B cell (primary cell): ENCODE measurements around the gene FKRP. TPM values are rescaled to one million over a fixed set of nuclear protein-coding genes. Genes with fewer than 3 reads are reported as not detected.

Experiments used
- ATAC-seq: fragments of 200-7000 bp; cut with Tn5 transposase; one replicate; pipeline ENCODE4 v1.10.0; 2021; ENCODE audit warnings: low read depth, mild to moderate bottlenecking, moderate number of reproducible peaks, moderate library complexity
- CTCF ChIA-PET: fragments of 350-600 bp; sonication (Branson Sonifier 250); formaldehyde crosslinking; loops from one replicate; lab custom pipeline; 2021; ENCODE audit warnings: antibody characterized with exemption, inconsistent platforms; lab: Charles Lee
- POLR2A ChIA-PET: fragments of 350-600 bp; sonication (Branson Sonifier 250); formaldehyde crosslinking; loops from one replicate; lab custom pipeline; 2021; ENCODE audit warnings: antibody characterized with exemption; lab: Charles Lee
- DNase-seq: peaks from one replicate; pipeline ENCODE4 v3.0.0; 2013
- H2AFZ ChIP-seq: 2 replicates; pipeline ENCODE4 v1.6.1; 2012; ENCODE audit warnings: mild to moderate bottlenecking, low read depth, low read length; ENCODE audit not compliant: insufficient read depth, poor library complexity, severe bottlenecking
- H3K27ac ChIP-seq, 2 donors: 1 replicate in 1 of 2; 2 replicates in 1 of 2; pipeline ENCODE4 v1.5.1; 2012 to 2013; ENCODE audit warnings: low read length in 2 of 2, mild to moderate bottlenecking in 2 of 2, moderate library complexity in 1 of 2
- H3K27me3 ChIP-seq, 4 experiments: fragments of 200-600 bp in 1 of 4; sonication (generic) in 1 of 4; replicated peaks in 1 of 4; 1 replicate in 2 of 4; 2 replicates in 2 of 4; pipeline versions ENCODE4 v1.6.1 to v1.7.0; 2013 to 2016; ENCODE audit warnings: low read length in 3 of 4, mild to moderate bottlenecking in 2 of 4, mixed read lengths in 1 of 4, moderate library complexity in 1 of 4; ENCODE audit not compliant: insufficient read depth in 4 of 4, control insufficient read depth in 3 of 4; ENCODE audit errors: control extremely low read depth in 1 of 4
- H3K36me3 ChIP-seq, 2 experiments: replicated peaks in 1 of 2; 1 replicate in 1 of 2; 2 replicates in 1 of 2; pipeline versions ENCODE4 v1.6.1 to v1.7.1; 2013; ENCODE audit warnings: low read length in 1 of 2; ENCODE audit not compliant: insufficient read depth in 2 of 2, control insufficient read depth in 1 of 2; ENCODE audit errors: control extremely low read depth in 1 of 2, extremely low read depth in 1 of 2
- H3K4me1 ChIP-seq, 2 donors: fragments of 200-600 bp in 1 of 2; sonication (generic) in 1 of 2; 1 replicate in 1 of 2; 2 replicates in 1 of 2; pipeline versions ENCODE4 v1.5.1 to v1.6.1; 2013 to 2017; ENCODE audit warnings: low read length in 2 of 2; ENCODE audit not compliant: control insufficient read depth in 2 of 2, insufficient read depth in 2 of 2
- H3K4me2 ChIP-seq: replicated peaks from 2 replicates; pipeline ENCODE3; 2012; ENCODE audit warnings: mild to moderate bottlenecking, low read depth, low read length; ENCODE audit not compliant: poor library complexity, severe bottlenecking
- H3K4me3 ChIP-seq, 5 experiments: fragments of 200-600 bp in 1 of 5; sonication (generic) in 1 of 5; 1 replicate in 3 of 5; 2 replicates in 2 of 5; pipeline versions ENCODE4 v1.5.1 to v1.7.0; 2011 to 2016; ENCODE audit warnings: low read length in 4 of 5, mild to moderate bottlenecking in 4 of 5, low read depth in 2 of 5, control low read depth in 1 of 5, moderate library complexity in 1 of 5; ENCODE audit not compliant: insufficient read depth in 1 of 5; ENCODE audit errors: control extremely low read depth in 1 of 5, extremely low read depth in 1 of 5
- H3K79me2 ChIP-seq: fragments of 200-600 bp; sonication (generic); one replicate; pipeline ENCODE4 v1.6.0; 2016; ENCODE audit warnings: low read length; ENCODE audit not compliant: control insufficient read depth, insufficient read depth
- H3K9ac ChIP-seq: fragments of 200-600 bp; sonication (generic); 2 replicates; pipeline ENCODE4 v1.6.1; 2017; ENCODE audit warnings: mild to moderate bottlenecking, low read length, moderate library complexity
- H3K9me3 ChIP-seq, 3 donors: one replicate each; pipeline versions ENCODE4 v1.6.1 to v1.7.1; 2013; ENCODE audit warnings: low read length in 2 of 3; ENCODE audit not compliant: control insufficient read depth in 2 of 3, insufficient read depth in 1 of 3; ENCODE audit errors: control extremely low read depth in 1 of 3
- H4K20me1 ChIP-seq: 2 replicates; pipeline ENCODE4 v1.6.0; 2012; ENCODE audit warnings: mild to moderate bottlenecking, low read length; ENCODE audit not compliant: insufficient read depth, control insufficient read depth, poor library complexity, severe bottlenecking
- H3K27ac Mint-ChIP-seq: one replicate; pipeline ENCODE4 v1.8.0; 2021; ENCODE audit warnings: mixed read lengths
- H3K27me3 Mint-ChIP-seq: one replicate; pipeline ENCODE4 v1.8.0; 2021; ENCODE audit warnings: mixed read lengths
- H3K4me1 Mint-ChIP-seq: one replicate; pipeline ENCODE4 v1.8.0; 2021; ENCODE audit warnings: mixed read lengths
- H3K4me3 Mint-ChIP-seq: one replicate; pipeline ENCODE4 v1.8.0; 2021; ENCODE audit warnings: mixed read lengths
- H3K9me3 Mint-ChIP-seq: one replicate; pipeline ENCODE4 v1.8.0; 2022; ENCODE audit warnings: mixed read lengths; ENCODE audit not compliant: insufficient read depth
- CTCF ChIP-seq: fragments of 200-600 bp; IDR thresholded peaks from one replicate; pipeline ENCODE4 v1.8.0; 2022; ENCODE audit warnings: antibody characterized with exemption, mild to moderate bottlenecking
- EZH2 ChIP-seq: IDR thresholded peaks from 2 replicates; pipeline ENCODE4 v1.6.1; 2012; ENCODE audit warnings: borderline replicate concordance, low read depth, mild to moderate bottlenecking, moderate library complexity, low read length; ENCODE audit not compliant: insufficient read depth, poor library complexity, severe bottlenecking
- WGBS: methylation state at CpG from one replicate; pipeline ENCODE4 v1.1.5; 2013; ENCODE audit warnings: missing lambda C conversion rate; ENCODE audit not compliant: insufficient coverage; 5-methylcytosine and 5-hydroxymethylcytosine counted together
- intact Hi-C: fragments of 100-400 bp; cut with micrococcal nuclease; formaldehyde crosslinking; loops from one replicate; pipeline ENCODE4 v1.10.0; 2022
- polyA plus RNA-seq: library from polyadenylated mRNA; depleted of rRNA; stranded (reverse); fragments of >200 nt; gene quantifications from 2 replicates; pipeline ENCODE4 v1.2.3, GENCODE V29; 2012
- total RNA-seq, 2 donors: library from RNA; stranded (reverse); fragments of 120-200 nt in 1 of 2; gene quantifications; 1 replicate in 1 of 2; 2 replicates in 1 of 2; pipeline versions ENCODE4 v1.2.3 to v1.2.4, GENCODE V29; 2013 to 2022

The FKRP gene
- total and polyA plus RNA-seq, 2 donors (not counting 1 experiment from before 2014, with no cell fraction given) = 30.2 to 38.8 TPM

- H3K4me3 Mint-ChIP-seq = peak overlapping the region; percentile 32
- no peak overlapping the region for H2AFZ ChIP-seq
- H3K79me2 ChIP-seq = peaks cover 57% of the 10 kb centered on the region
- H3K4me1 Mint-ChIP-seq = peaks cover 61% of the 10 kb centered on the region
- ATAC-seq (no peak), DNase-seq (no peak)
- no peaks in the 10 kb centered on the region for H3K27me3 Mint-ChIP-seq
- POLR2A ChIA-PET = no interaction called here
- no peak overlapping the region for H3K4me3 ChIP-seq
- H3K9ac ChIP-seq = no peak overlapping the region
- H3K27me3 ChIP-seq = no peaks in the 10 kb centered on the region
- CTCF ChIA-PET = interaction anchor here (0.6 to 14.9 kb wide), 2 partner anchors 18 to 835 kb away, joined by 3 to 353 read pairs; partner anchors contain the start of gene IRF2BP1
- peak overlapping the region; percentile 94 for H3K4me2 ChIP-seq
- H3K9me3 Mint-ChIP-seq = no peaks in the 10 kb centered on the region
- peaks cover 3% of the 10 kb centered on the region for H4K20me1 ChIP-seq
- 92% methylated on average over 16 of the region's 16 CpGs for WGBS
- H3K9me3 ChIP-seq = no peaks in the 10 kb centered on the region
- H3K36me3 ChIP-seq = peaks cover 0 to 58% of the 10 kb centered on the region in 2 experiments
- H3K27ac ChIP-seq = peak overlapping the region; percentile 12 to 61
- H3K27ac Mint-ChIP-seq = peak overlapping the region; percentile 95
- H3K4me1 ChIP-seq = peaks cover 61 to 65% of the 10 kb centered on the region in 2 donors
- TF ChIP-seq CTCF (no peak), EZH2 (no peak)
- intact Hi-C loops = no loop called here
Observed at GRCh38 chr19:46721269-46722003, 24.4 kb upstream of the FKRP start.

GRCh38 chr19:46722004-46722380, 23.9 kb upstream of the FKRP start:
- Histone ChIP-seq H3K4me3 (peak overlapping the region in 1 of 5 experiments; percentile 37), H3K79me2 (peaks cover 57% of the 10 kb centered on the region), H3K9me3 (no peaks in the 10 kb centered on the region), H2AFZ (peak overlapping the region; percentile 40), H3K27ac (peak overlapping the region in 1 of 2 donors; percentile 61), H3K36me3 (peaks cover 0 to 64% of the 10 kb centered on the region in 2 experiments), H3K4me1 (peaks cover 61 to 65% of the 10 kb centered on the region in 2 donors), H4K20me1 (peaks cover 4% of the 10 kb centered on the region), H3K4me2 (peak overlapping the region; percentile 94), H3K27me3 (no peaks in the 10 kb centered on the region), H3K9ac (peak overlapping the region; percentile 37)
- no peak for ATAC-seq
- Mint-ChIP-seq H3K27me3 (no peaks in the 10 kb centered on the region), H3K4me3 (peak overlapping the region; percentile 50), H3K9me3 (no peaks in the 10 kb centered on the region), H3K27ac (peak overlapping the region; percentile 76), H3K4me1 (peaks cover 63% of the 10 kb centered on the region)
- no peak for DNase-seq
- WGBS = 79% methylated on average over 12 of the region's 17 CpGs
- ChIA-PET POLR2A (no interaction called here), CTCF (interaction anchor here (1.2 to 14.9 kb wide), 2 partner anchors 12 to 19 kb away, joined by 3 to 353 read pairs; no protein-coding TSS in a partner anchor)
- intact Hi-C loops = no loop called here
- TF ChIP-seq EZH2 (no peak), CTCF (no peak)
